H9 (cell line): ENCODE data around the gene CTNNBL1. TPM values are rescaled to one million over a fixed set of nuclear protein-coding genes. Genes with fewer than 3 reads are reported as not detected.

Experiments
- DNase-seq: peaks from one replicate; pipeline ENCODE4 v3.0.0-alpha.2; 2017
- H2AFZ ChIP-seq: one replicate; pipeline ENCODE4 v1.6.1; 2013; ENCODE audit warnings: mild to moderate bottlenecking, low read length, control low read depth, moderate library complexity
- H2AK5ac ChIP-seq: 2 replicates; pipeline ENCODE4 v1.6.1; 2013; ENCODE audit warnings: low read length, control low read depth, mixed read lengths; ENCODE audit not compliant: insufficient read length
- H2BK120ac ChIP-seq: one replicate; pipeline ENCODE4 v1.6.1; 2013; ENCODE audit warnings: low read depth, mild to moderate bottlenecking, low read length, control low read depth, inconsistent platforms; ENCODE audit not compliant: poor library complexity, severe bottlenecking
- H2BK12ac ChIP-seq: 2 replicates; pipeline ENCODE4 v1.6.1; 2013; ENCODE audit warnings: low read length, control low read depth, mixed read lengths, low read depth; ENCODE audit not compliant: insufficient read length
- H2BK15ac ChIP-seq: 2 replicates; pipeline ENCODE4 v1.6.1; 2013; ENCODE audit warnings: low read depth, low read length, control low read depth
- H2BK20ac ChIP-seq: one replicate; pipeline ENCODE4 v1.6.1; 2013; ENCODE audit warnings: low read depth, mild to moderate bottlenecking, low read length, control low read depth, inconsistent platforms; ENCODE audit not compliant: poor library complexity, severe bottlenecking
- H2BK5ac ChIP-seq: 2 replicates; pipeline ENCODE4 v1.6.1; 2013; ENCODE audit warnings: low read length, control low read depth, mixed read lengths; ENCODE audit not compliant: insufficient read length
- H3K14ac ChIP-seq: 2 replicates; pipeline ENCODE4 v1.6.1; 2013; ENCODE audit warnings: low read length, control low read depth; ENCODE audit not compliant: insufficient read depth
- H3K18ac ChIP-seq: 2 replicates; pipeline ENCODE4 v1.6.1; 2013; ENCODE audit warnings: low read depth, mild to moderate bottlenecking, mixed read lengths, low read length, control low read depth; ENCODE audit not compliant: insufficient read length
- H3K23ac ChIP-seq: 2 replicates; pipeline ENCODE4 v1.6.1; 2013; ENCODE audit warnings: low read length, control low read depth, mixed read lengths, low read depth; ENCODE audit not compliant: insufficient read length
- H3K23me2 ChIP-seq: 2 replicates; pipeline ENCODE4 v1.6.1; 2013; ENCODE audit warnings: low read depth, mild to moderate bottlenecking, mixed read lengths, low read length, control low read depth; ENCODE audit not compliant: insufficient read length, poor library complexity, severe bottlenecking
- H3K27ac ChIP-seq: 2 replicates; pipeline ENCODE4 v1.5.1; 2013; ENCODE audit warnings: low read length, control low read depth, mixed read lengths, low read depth; ENCODE audit not compliant: insufficient read length
- H3K27me3 ChIP-seq: 2 replicates; pipeline ENCODE4 v1.6.1; 2013; ENCODE audit warnings: low read length, control low read depth, inconsistent platforms; ENCODE audit not compliant: insufficient read depth
- H3K4ac ChIP-seq: 2 replicates; pipeline ENCODE4 v1.6.1; 2013; ENCODE audit warnings: low read depth, mild to moderate bottlenecking, control low read depth, inconsistent platforms, low read length, moderate library complexity
- H3K4me1 ChIP-seq: 2 replicates; pipeline ENCODE4 v1.6.1; 2013; ENCODE audit warnings: low read length, control low read depth, inconsistent platforms; ENCODE audit not compliant: insufficient read depth
- H3K4me2 ChIP-seq: 2 replicates; pipeline ENCODE4 v1.6.1; 2013; ENCODE audit warnings: low read length, control low read depth, mixed read lengths; ENCODE audit not compliant: insufficient read length, insufficient read depth
- H3K56ac ChIP-seq: 2 replicates; pipeline ENCODE4 v1.6.1; 2013; ENCODE audit warnings: low read depth, mild to moderate bottlenecking, mixed read lengths, low read length, control low read depth; ENCODE audit not compliant: insufficient read length
- H3K79me1 ChIP-seq: 2 replicates; pipeline ENCODE4 v1.6.1; 2013; ENCODE audit warnings: low read depth, mild to moderate bottlenecking, moderate library complexity, low read length, control low read depth, inconsistent platforms; ENCODE audit not compliant: insufficient read depth, poor library complexity, severe bottlenecking
- H3K79me2 ChIP-seq: 2 replicates; pipeline ENCODE4 v1.6.1; 2013; ENCODE audit warnings: low read length, control low read depth, inconsistent platforms; ENCODE audit not compliant: insufficient read depth
- H3K9ac ChIP-seq: 2 replicates; pipeline ENCODE4 v1.6.1; 2013; ENCODE audit warnings: low read length, control low read depth, mixed read lengths; ENCODE audit not compliant: insufficient read length; ENCODE audit errors: extremely low read depth
- H3K9me3 ChIP-seq: one replicate; pipeline ENCODE4 v1.6.1; 2013; ENCODE audit warnings: low read depth, low read length, inconsistent platforms; ENCODE audit not compliant: control insufficient read depth
- H3T11ph ChIP-seq: one replicate; pipeline ENCODE4 v1.6.1; 2013; ENCODE audit warnings: mild to moderate bottlenecking, low read length, control low read depth, inconsistent platforms
- H4K20me1 ChIP-seq: one replicate; pipeline ENCODE4 v1.6.1; 2013; ENCODE audit not compliant: control insufficient read depth, insufficient read length, insufficient read depth
- H4K5ac ChIP-seq: 2 replicates; pipeline ENCODE4 v1.6.1; 2013; ENCODE audit warnings: low read depth, mild to moderate bottlenecking, mixed read lengths, low read length, control low read depth; ENCODE audit not compliant: insufficient read length
- H4K8ac ChIP-seq: replicated peaks from 2 replicates; pipeline ENCODE4 v1.6.1; 2013; ENCODE audit warnings: low read length, control low read depth, mixed read lengths, low read depth; ENCODE audit not compliant: insufficient read length
- H4K91ac ChIP-seq: 2 replicates; pipeline ENCODE4 v1.6.1; 2013; ENCODE audit warnings: low read depth, mild to moderate bottlenecking, moderate library complexity, mixed read lengths, low read length, control low read depth; ENCODE audit not compliant: insufficient read length
- H3K27ac Mint-ChIP-seq, 3 experiments: 2 replicates in 2 of 3; 3 replicates in 1 of 3; pipeline ENCODE4 v1.8.0; 2020 to 2021; ENCODE audit warnings: mixed read lengths in 3 of 3, mild to moderate bottlenecking in 1 of 3, moderate library complexity in 1 of 3
- H3K27me3 Mint-ChIP-seq: 2 replicates; pipeline ENCODE4 v1.8.0; 2021; ENCODE audit warnings: low read depth, mild to moderate bottlenecking, moderate library complexity, mixed read lengths
- H3K36me3 Mint-ChIP-seq, 3 experiments: 2 replicates in 2 of 3; 3 replicates in 1 of 3; pipeline ENCODE4 v1.8.0; 2020 to 2021; ENCODE audit warnings: low read depth in 3 of 3, mixed read lengths in 3 of 3; ENCODE audit not compliant: insufficient read depth in 1 of 3
- H3K4me1 Mint-ChIP-seq, 2 experiments: 2 replicates each; pipeline ENCODE4 v1.8.0; 2020; ENCODE audit warnings: mixed read lengths in 2 of 2
- H3K4me3 Mint-ChIP-seq, 2 experiments: 2 replicates in 1 of 2; 3 replicates in 1 of 2; pipeline ENCODE4 v1.8.0; 2020 to 2021; ENCODE audit warnings: mild to moderate bottlenecking in 2 of 2, mixed read lengths in 2 of 2, moderate library complexity in 1 of 2
- H3K9me3 Mint-ChIP-seq, 2 experiments: 2 replicates in 1 of 2; 3 replicates in 1 of 2; pipeline ENCODE4 v1.8.0; 2020; ENCODE audit warnings: mild to moderate bottlenecking in 2 of 2, mixed read lengths in 2 of 2, moderate library complexity in 1 of 2
- WGBS: extraction: QIAGEN DNeasy Blood & Tissue Kit; methylation state at CpG from one replicate; pipeline ENCODE4 v1.1.7; 2013; ENCODE audit warnings: missing lambda C conversion rate, low lambda C conversion rate, mixed read lengths; ENCODE audit not compliant: insufficient read length; ENCODE audit errors: extremely low coverage; 5-methylcytosine and 5-hydroxymethylcytosine counted together
- total RNA-seq: library from RNA; stranded (reverse); gene quantifications from 2 replicates; pipeline ENCODE4 v1.2.1, GENCODE V29; 2021
- TF ChIP-seq, protein P1 (sequence below): fragments of 200-600 bp; sonication (generic); conservative IDR thresholded peaks from 3 replicates; pipeline ENCODE4 v1.8.0; 2021; ENCODE audit warnings: antibody characterized with exemption, mild to moderate bottlenecking

CTNNBL1 gene
- total RNA-seq, 1 experiment from 2014 or later, result 67.2 TPM

GRCh38 chr20:37875460-37876175 is 181.8 kb downstream of the CTNNBL1 start:
- Histone ChIP-seq H2BK120ac (no peak overlapping the region), H4K91ac (no peak overlapping the region), H2BK20ac (no peak overlapping the region), H3K4ac (no peak overlapping the region), H3K23me2 (no peaks in the 10 kb centered on the region), H2BK12ac (no peak overlapping the region), H2AK5ac (no peak overlapping the region), H2AFZ (no peak overlapping the region), H3K4me1 (no peaks in the 10 kb centered on the region), H3K23ac (no peak overlapping the region), H3K4me2 (no peak overlapping the region), H3K27me3 (no peaks in the 10 kb centered on the region), H2BK15ac (no peak overlapping the region), H3K79me1 (no peaks in the 10 kb centered on the region), H3K18ac (no peak overlapping the region), H3K9ac (no peak overlapping the region), H4K20me1 (peaks cover 3% of the 10 kb centered on the region), H3K27ac (no peak overlapping the region), H3K9me3 (no peaks in the 10 kb centered on the region), H3K79me2 (no peaks in the 10 kb centered on the region), H2BK5ac (no peak overlapping the region), H4K8ac (no peak overlapping the region), H3K14ac (no peak overlapping the region), H4K5ac (no peak overlapping the region), H3K56ac (no peak overlapping the region), H3T11ph (no peak overlapping the region)
- no peaks in the 10 kb centered on the region for H3K9me3 Mint-ChIP-seq
- no peak overlapping the region; a peak in 1 of 7 replicates for H3K27ac Mint-ChIP-seq
- TF ChIP-seq, protein P1, sequence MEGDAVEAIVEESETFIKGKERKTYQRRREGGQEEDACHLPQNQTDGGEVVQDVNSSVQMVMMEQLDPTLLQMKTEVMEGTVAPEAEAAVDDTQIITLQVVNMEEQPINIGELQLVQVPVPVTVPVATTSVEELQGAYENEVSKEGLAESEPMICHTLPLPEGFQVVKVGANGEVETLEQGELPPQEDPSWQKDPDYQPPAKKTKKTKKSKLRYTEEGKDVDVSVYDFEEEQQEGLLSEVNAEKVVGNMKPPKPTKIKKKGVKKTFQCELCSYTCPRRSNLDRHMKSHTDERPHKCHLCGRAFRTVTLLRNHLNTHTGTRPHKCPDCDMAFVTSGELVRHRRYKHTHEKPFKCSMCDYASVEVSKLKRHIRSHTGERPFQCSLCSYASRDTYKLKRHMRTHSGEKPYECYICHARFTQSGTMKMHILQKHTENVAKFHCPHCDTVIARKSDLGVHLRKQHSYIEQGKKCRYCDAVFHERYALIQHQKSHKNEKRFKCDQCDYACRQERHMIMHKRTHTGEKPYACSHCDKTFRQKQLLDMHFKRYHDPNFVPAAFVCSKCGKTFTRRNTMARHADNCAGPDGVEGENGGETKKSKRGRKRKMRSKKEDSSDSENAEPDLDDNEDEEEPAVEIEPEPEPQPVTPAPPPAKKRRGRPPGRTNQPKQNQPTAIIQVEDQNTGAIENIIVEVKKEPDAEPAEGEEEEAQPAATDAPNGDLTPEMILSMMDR, result no peak
- H3K4me3 Mint-ChIP-seq, result no peak overlapping the region
- no peaks in the 10 kb centered on the region for H3K27me3 Mint-ChIP-seq
- no CpG with 5 or more reads among the region's 24 CpGs for WGBS
- peaks cover 0 to 10% of the 10 kb centered on the region in 2 experiments; a peak in 2 of 4 replicates for H3K4me1 Mint-ChIP-seq
- peaks cover 3 to 20% (median 10%) of the 10 kb centered on the region in 3 experiments; a peak in 5 of 7 replicates for H3K36me3 Mint-ChIP-seq
- no peak for DNase-seq
